Effector CD4-positive, alpha-beta T cell (primary cell): ENCODE results near the gene LINS1.

ENCODE experiments used
- DNase-seq: peaks from one replicate; pipeline ENCODE4 v3.0.0-alpha.2; 2020
- total RNA-seq: gene quantifications from one replicate; lab custom pipeline; 2026; lab: John Stamatoyannopoulos, UW

Gene LINS1, protein sequence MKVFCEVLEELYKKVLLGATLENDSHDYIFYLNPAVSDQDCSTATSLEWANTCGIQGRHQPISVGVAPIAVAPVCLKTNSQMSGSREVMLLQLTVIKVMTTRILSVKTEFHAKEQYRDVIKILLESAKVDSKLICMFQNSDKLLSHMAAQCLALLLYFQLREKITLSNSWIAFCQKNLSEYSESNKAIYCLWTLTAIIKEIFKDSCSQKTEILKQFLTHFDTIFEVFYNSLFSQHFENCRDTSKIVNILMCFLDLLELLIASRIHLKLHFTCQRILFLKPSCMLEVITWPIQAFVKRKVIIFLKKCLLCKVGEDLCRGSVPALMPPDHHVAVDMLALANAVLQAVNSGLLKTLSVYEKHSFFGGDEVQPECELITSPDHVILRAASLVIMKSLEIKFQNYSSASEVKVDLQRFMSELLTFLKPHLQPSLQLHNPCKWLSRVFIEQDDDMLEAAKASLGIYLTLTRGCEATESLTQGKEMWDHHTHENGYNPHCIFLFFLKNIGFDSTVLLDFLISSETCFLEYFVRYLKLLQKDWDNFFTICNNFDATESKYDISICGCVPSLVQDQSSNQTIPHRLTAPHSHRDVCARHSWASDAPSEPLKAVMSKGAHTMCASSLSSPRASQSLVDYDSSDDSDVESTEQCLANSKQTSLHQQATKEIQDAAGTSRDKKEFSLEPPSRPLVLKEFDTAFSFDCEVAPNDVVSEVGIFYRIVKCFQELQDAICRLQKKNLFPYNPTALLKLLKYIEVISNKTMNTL
- 56.8 reads per million, percentile 71 among the genes with 10 or more reads in this experiment for total RNA-seq

GRCh38 chr15:100602064-100602822, at the start of gene LINS1, which contains the start of gene ASB7:
TSS of gene LINS1 (minus strand) at chr15:100602184. CDS start at chr15:100580842, 21,342 bp downstream.
TSS of gene ASB7 (plus strand) at chr15:100602589. CDS start at chr15:100612217, 9,628 bp downstream.
- DNase-seq, result peak; percentile 100

- no peak for DNase-seq
Observed at GRCh38 chr15:100651253-100651652, 49.3 kb upstream of the LINS1 start.

DNA sequence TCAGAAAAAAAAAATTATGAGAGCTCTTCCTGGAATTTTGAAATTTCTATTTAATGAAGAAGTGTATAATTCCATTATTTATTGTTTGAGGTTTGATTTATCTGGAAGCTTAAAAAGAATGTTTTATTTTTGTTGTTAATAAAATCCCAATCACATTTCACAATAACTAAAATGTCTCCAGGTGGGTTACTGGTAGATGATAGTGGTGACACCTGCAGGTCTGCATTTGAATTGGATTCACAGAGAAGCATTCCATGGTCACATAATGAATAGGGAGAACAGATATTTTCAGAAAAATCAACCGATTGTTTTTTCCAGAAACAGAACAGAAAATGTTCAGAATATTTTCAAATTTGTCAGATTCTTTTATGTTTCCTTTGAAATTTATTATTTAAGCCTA, 48.7 kb upstream of the LINS1 start:
- no peak for DNase-seq

DNA sequence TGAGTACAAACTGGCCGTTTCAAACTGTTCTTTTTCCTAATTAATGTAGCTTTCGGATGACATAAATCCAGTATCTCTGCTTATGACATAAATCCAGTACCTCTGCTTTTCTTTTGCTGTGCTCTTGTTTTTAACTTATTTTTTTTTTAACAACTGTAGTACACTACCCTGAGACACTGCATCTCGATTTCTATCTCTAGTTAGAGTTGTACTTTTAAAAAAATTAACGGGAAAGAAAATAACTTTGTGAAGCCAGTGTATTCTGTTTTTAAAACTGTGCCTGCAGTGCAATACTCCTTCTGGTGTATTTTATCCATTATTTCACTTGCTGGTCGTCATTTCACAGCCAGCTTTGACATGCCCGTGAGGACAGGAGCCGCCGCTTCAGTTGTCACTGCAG, 47.0 kb upstream of the LINS1 start:
- no peak for DNase-seq

GRCh38 chr15:100645671-100646070, 43.7 kb upstream of the LINS1 start:
- no peak for DNase-seq

DNA sequence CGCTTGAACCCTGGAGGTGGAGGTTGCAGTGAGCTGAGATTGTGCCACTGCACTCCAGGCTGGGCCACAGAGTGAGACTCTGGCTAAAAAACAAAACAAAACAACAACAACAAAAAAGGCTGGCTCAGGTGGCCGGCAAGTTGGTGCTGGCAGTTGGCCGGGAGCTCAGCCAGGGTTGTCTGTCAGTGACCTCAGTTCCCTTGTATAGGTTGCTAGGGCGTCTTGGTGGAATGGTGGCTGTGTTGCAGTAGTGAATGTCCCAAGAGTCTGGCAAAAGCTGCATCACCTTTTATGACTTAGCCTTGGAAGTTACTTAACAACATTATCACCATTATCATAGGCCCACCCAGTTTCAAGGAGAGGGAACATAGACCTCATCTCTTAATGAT, 41.0 kb upstream of the LINS1 start:
- no peak for DNase-seq

- no peak for DNase-seq
Observed at GRCh38 chr15:100642213-100642949, 40.4 kb upstream of the LINS1 start.

GRCh38 chr15:100638177-100638730, 36.3 kb upstream of the LINS1 start:
- no peak for DNase-seq

DNA sequence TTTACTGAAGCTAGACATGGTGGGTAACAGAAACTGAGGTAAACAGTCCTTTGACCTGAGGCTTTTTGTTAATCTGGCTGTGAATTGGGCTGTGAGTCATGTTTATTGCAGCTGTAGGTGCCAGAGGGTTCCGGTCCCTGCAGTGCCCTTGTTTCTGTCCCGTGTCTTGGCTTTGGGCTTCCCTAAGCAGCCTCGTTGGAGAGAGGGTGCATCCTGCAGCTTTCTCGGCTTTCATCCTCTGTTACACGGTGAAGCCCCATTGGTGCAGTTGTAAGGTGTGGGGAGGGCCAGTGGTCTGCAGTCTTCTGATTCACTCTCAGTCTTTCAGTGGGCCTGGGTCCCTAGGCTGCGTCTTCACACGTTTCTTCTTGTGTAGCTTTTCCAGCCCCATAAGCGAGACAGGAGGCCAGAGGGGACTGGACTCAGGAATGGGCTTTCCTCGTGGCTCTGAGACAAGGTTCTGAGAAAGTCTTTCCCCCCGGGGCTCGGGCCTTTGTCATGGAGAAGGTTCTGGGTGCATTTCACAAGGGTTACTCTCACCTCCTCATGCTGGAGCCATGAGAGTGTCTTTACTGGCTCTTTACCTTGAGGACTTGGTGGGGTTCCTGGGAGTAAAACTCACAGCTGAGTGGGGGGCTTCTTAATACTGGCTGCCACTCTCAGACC, 33.6 kb upstream of the LINS1 start:
- no peak for DNase-seq

- no peak for DNase-seq
Observed at GRCh38 chr15:100633763-100634075, 31.7 kb upstream of the LINS1 start.

DNA sequence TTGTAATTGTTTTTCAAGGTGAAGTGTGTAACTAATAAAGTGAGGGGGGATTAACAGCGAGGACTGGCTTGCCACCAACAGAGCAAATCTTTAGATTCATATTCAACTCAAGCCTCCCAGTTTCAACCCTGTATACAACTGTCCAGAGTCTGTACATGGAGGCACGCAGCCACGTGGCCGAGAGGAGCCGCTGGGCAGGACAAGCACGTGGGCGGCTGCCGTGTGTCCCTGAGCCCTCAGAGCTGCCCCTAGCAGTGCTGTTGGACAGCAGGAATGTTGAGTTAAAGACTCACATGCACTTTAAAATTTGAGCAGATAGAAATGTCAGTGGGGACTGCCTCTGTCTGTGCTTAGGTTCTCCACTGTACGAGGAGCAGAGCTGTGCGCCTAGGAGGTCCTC, 29.8 kb upstream of the LINS1 start:
- no peak for DNase-seq

- no peak for DNase-seq
Observed at GRCh38 chr15:100628746-100629145, 26.8 kb upstream of the LINS1 start.

DNA sequence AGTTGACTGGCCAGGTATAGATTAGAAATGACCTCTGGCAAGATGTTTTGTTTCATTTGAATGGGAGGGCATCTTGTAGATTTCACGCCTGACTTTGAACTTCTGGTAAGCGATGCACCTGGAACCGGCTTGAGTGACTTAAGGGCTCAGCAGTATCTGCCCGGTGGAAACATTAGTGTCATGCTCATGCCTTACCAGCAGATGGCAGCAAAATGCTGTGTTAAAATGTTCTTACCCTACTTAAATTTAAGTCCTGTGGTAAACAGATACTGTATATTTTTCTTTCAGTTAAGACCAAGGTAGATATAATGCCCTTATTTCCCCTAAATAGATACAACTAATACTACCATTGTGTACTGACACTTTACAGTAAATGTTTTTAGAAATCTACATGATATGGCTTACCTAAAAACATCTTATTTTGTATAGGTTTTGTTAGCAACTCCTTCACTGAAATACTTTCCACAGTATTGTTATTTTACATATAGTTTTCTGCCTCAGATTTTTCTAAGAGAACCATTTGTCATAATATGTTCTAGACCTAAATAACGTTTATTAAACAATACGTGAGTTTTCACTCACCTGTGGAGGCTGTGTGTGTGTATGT, 25.9 kb upstream of the LINS1 start:
- peak; percentile 60 for DNase-seq

DNA sequence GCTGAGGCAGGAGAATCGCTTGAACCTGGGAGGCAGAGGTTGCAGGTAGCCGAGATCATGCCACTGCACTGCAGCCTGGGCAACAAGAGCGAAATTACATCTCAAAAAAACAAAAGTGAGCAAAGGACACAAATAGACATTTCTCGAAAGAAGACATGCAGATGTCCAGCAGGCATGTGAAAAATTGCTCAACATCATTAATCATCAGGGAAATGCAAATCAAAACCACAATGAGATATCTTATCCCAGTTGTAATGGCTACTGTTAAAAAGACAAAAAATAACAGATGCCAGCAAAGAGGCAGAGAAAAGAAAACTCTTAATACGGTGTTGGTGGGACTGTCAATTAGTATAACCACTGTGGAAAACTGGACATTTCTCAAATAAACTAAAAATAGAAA, 21.3 kb upstream of the LINS1 start:
- DNase-seq, result no peak

GRCh38 chr15:100616700-100617099, 14.7 kb upstream of the LINS1 start:
- DNase-seq, result no peak

GRCh38 chr15:100615801-100616200, 13.8 kb upstream of the LINS1 start:
- no peak for DNase-seq

DNA sequence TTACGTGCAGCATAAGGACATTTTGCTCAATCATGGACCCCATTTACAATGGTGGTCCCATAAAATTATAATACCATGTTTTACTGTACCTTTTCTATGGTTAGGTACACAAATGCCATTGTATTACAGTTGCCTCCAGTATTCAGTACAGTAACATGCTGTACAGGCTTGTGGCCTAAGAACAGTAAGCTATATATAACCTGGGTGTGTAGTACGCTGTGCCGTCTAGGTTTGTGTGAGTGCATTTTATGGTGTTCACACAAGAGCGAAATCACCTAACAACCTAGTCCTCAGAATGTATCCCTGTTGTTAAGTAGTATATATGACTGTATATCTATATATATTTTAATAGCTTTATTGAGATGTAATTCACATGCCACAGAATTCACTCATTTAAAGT, 12.9 kb upstream of the LINS1 start:
- DNase-seq, result no peak

DNA sequence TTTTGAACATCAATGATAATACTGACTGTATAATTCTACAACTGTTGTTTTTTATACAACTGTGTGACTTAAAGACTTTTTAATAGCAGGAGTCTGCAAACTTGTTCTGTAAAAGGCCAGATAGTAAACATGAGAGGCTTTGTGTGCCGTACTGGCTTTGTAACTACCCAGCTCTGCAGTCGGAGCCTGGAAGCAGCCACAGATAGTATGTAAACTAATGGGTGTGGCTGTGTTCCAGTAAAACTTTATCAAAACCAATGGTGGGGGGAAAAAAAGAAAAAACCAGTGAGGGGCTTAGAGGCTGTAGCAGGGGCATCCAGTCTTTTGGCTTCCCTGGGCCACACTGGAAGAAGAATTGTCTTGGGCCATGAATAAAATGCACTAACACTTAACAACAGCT, 12.4 kb upstream of the LINS1 start:
- DNase-seq, result no peak

DNA sequence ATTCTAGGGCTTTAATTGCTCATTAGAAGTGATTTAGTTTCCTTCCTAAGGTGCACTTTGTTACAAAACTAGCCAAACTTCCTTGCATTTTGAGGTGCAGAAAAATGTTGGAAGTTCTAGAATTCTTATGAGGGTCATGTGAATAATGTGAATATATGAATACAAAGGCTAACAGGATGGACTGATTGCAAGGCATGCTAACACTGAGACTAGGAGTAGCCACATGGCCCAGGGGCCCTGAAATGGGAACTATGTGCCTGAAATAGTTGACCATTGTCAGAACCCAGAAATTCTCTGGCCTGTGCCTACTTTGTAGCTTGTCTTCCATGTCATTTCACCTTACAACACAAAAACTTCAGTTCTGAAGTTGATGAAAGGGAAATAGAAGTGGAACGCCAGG, 11.2 kb upstream of the LINS1 start:
- DNase-seq, result no peak

DNA sequence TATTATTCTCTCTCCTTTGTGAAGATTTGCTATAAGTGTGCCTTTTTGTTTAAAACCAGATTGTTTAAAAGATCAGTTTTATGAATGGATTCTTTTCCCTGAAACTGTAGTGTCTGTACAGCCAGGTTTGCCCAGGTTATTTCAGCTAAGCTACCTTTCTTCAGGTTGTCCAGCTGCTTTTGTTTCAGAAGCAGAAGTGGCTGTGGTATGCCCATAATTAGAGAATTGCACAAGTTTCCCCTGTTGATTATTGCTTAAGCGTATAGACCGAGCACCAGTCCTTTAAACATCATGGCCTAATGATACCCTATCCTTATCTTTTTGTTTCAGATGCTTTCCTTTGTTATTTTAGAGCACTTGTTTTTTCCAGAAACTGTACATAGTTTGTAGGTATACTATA, 10.6 kb upstream of the LINS1 start:
- DNase-seq, result no peak

GRCh38 chr15:100602823-100603393, 924 bp upstream of the LINS1 start:
- peak; percentile 19 for DNase-seq
